ENCODE results near the gene RBMS3.

RBMS3 gene

GRCh38 chr3:29695643-29696198 lies 414.9 kb downstream of the RBMS3 start:
- DNase-seq = no peak

- no peak for DNase-seq
Measured at GRCh38 chr3:29696311-29696710, 415.4 kb downstream of the RBMS3 start.

- DNase-seq = no peak
Measured at GRCh38 chr3:29697989-29698388, 417.1 kb downstream of the RBMS3 start.

- DNase-seq = no peak
Measured at GRCh38 chr3:29700256-29700655, 419.4 kb downstream of the RBMS3 start.

GRCh38 chr3:29701326-29701983 lies 420.6 kb downstream of the RBMS3 start:
- no peak for DNase-seq

- DNase-seq = no peak
Measured at GRCh38 chr3:29705906-29706844, 425.3 kb downstream of the RBMS3 start.

GRCh38 chr3:29708884-29709283 lies 428.0 kb downstream of the RBMS3 start:
- no peak for DNase-seq

GRCh38 chr3:29711255-29711771 lies 430.4 kb downstream of the RBMS3 start:
- no peak for DNase-seq

GRCh38 chr3:29716213-29716612 lies 435.3 kb downstream of the RBMS3 start:
- DNase-seq = no peak

GRCh38 chr3:29718661-29719065 lies 437.8 kb downstream of the RBMS3 start:
- DNase-seq = no peak

GRCh38 chr3:29720665-29721064 lies 439.8 kb downstream of the RBMS3 start:
- DNase-seq = peak; percentile 66

- no peak for DNase-seq
Measured at GRCh38 chr3:29721789-29722188, 440.9 kb downstream of the RBMS3 start.

- no peak for DNase-seq
Measured at GRCh38 chr3:29731050-29731449, 450.2 kb downstream of the RBMS3 start.

- no peak for DNase-seq
Measured at GRCh38 chr3:29741231-29741630, 460.4 kb downstream of the RBMS3 start.

- DNase-seq = no peak
Measured at GRCh38 chr3:29745232-29745870, 464.5 kb downstream of the RBMS3 start.

- DNase-seq = no peak
Measured at GRCh38 chr3:29746163-29746760, 465.4 kb downstream of the RBMS3 start.

- no peak for DNase-seq
Measured at GRCh38 chr3:29747991-29748390, 467.1 kb downstream of the RBMS3 start.

GRCh38 chr3:29751647-29752314 lies 470.9 kb downstream of the RBMS3 start:
- DNase-seq = no peak

GRCh38 chr3:29754346-29754745 lies 473.5 kb downstream of the RBMS3 start:
- no peak for DNase-seq

GRCh38 chr3:29755416-29755815 lies 474.5 kb downstream of the RBMS3 start:
- DNase-seq = no peak

GRCh38 chr3:29757054-29757777 lies 476.3 kb downstream of the RBMS3 start:
- DNase-seq = no peak

- no peak for DNase-seq
Measured at GRCh38 chr3:29758108-29758433, 477.2 kb downstream of the RBMS3 start.

All from NCI-H446 treated with DMSO at 0.1 percent for 48 hours (cell line).